Sigmoid colon (tissue), 7 donors: Measurements from ENCODE around the gene STPG3. TPM values are rescaled to one million over a fixed set of nuclear protein-coding genes. Genes with fewer than 3 reads are reported as not detected.

ENCODE experiments used
- DNase-seq: peaks from one replicate; pipeline ENCODE4 v3.0.0-alpha.2; 2019
- H3K27ac ChIP-seq, 4 donors: fragments of 200-600 bp; sonication (generic); one replicate each; pipeline ENCODE4 v1.5.1; 2016 to 2019; ENCODE audit warnings: mild to moderate bottlenecking in 1 of 4
- H3K27me3 ChIP-seq, 3 donors: fragments of 200-600 bp; sonication (generic); one replicate each; pipeline ENCODE4 v1.5.1; 2019; ENCODE audit warnings: mild to moderate bottlenecking in 1 of 3
- H3K36me3 ChIP-seq, 4 donors: fragments of 200-600 bp; sonication (generic); one replicate each; pipeline ENCODE4 v1.5.1; 2016 to 2019
- H3K4me1 ChIP-seq, 4 donors: fragments of 200-600 bp; sonication (generic); one replicate each; pipeline ENCODE4 v1.5.1; 2017 to 2019
- H3K4me3 ChIP-seq, 4 donors: fragments of 200-600 bp; sonication (generic); one replicate each; pipeline ENCODE4 v1.5.1; 2017 to 2019; ENCODE audit warnings: mild to moderate bottlenecking in 2 of 4, moderate library complexity in 1 of 4
- H3K9me3 ChIP-seq, 4 donors: fragments of 200-600 bp in 3 of 4; sonication (generic) in 3 of 4; one replicate each; pipeline versions ENCODE4 v1.5.1 to v1.6.1; 2013 to 2019
- CTCF ChIP-seq, 4 experiments: fragments of 450-650 bp in 3 of 4; fragments of 200-600 bp in 1 of 4; IDR thresholded peaks; one replicate each; pipeline ENCODE4 v1.5.1; 2016 to 2019; ENCODE audit warnings: antibody characterized with exemption in 4 of 4, mild to moderate bottlenecking in 3 of 4, moderate library complexity in 2 of 4
- EP300 ChIP-seq, 4 donors: sonication (generic); formaldehyde crosslinking; IDR thresholded peaks; one replicate each; pipeline ENCODE4 v1.6.1; 2017; ENCODE audit warnings: antibody characterized with exemption in 4 of 4
- POLR2A ChIP-seq, 2 donors: fragments of 450-650 bp; IDR thresholded peaks; one replicate each; pipeline ENCODE4 v1.6.1; 2016; ENCODE audit warnings: antibody characterized with exemption in 2 of 2, mild to moderate bottlenecking in 2 of 2, moderate library complexity in 2 of 2
- POLR2AphosphoS5 ChIP-seq, 4 donors: sonication (generic); formaldehyde crosslinking; IDR thresholded peaks; one replicate each; pipeline ENCODE4 v1.6.1; 2017; ENCODE audit warnings: antibody characterized with exemption in 4 of 4
- WGBS, 2 donors: extraction: QIAGEN DNeasy Blood & Tissue Kit; methylation state at CpG; one replicate each; pipeline ENCODE4 v1.1.7; 2013; 5-methylcytosine and 5-hydroxymethylcytosine counted together
- intact Hi-C: fragments of 100-400 bp; cut with DNase I; formaldehyde crosslinking; loops from one replicate; pipeline ENCODE4 v1.15.1; 2023
- polyA plus RNA-seq, 3 donors: library from polyadenylated mRNA; stranded (reverse); fragments of 200-250 nt; gene quantifications; one replicate each; pipeline ENCODE4 v1.2.3, GENCODE V29; 2013
- total RNA-seq, 4 donors: library from RNA; depleted of rRNA; stranded (reverse); fragments of >200 nt; gene quantifications; one replicate each; pipeline ENCODE4 v1.1.0, GENCODE V29; 2016
- donor health status: healthy with polysubstance abuse.
- donor health status: Bipolar disorder and iron deficiency.
- donor health status: healthy.

STPG3 gene
- total and polyA plus RNA-seq, 7 donors: not detected

DNA sequence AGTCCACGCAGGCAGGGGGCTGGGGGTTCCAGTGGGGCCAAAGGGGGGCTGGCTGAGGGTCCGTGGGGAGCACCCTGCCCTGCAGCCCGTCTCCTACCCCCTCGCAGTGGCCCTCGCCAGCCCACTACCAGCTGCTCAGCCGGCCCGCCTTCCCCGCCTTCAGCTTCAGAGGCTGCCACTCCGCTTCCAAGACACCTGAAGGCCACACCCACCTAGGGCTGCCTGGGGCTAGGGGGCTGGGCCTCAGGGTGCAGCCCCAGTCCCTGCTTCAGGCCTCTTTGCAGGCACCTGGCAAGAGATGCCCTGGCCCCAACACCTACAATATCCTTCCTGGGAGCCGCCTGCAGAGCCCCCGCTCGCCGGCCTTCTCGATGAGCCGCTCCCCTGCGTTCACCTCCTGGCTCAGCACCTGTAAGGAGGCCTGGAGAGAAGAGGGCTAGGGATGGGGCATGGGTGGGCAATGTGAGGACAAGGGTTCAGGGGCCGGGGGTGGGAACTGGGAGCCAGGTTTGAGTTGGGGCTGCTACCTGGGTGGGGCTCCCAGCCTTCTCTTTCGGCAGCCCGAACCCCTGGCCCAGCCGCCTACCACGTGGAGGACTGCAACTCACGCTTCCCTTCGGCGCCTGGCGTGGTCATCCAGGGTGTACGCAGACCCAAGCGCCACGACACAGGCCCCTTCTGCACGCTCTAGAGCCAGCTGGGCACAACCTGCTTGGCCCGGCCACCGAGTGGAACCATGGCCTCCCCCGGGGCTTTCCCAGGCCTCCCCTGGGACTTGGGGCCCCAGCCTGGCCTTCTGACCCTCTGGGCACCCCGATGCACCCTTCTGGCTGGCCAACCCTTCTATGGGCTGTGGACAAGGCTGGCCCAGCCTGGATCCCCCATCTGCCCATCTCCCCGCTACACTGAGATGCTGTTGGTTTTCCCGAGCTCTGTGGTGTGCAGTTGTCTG, 1.7 kb downstream of the STPG3 start:
- Histone ChIP-seq H3K4me1 (peaks cover 0 to 27% (median 26%) of the 10 kb centered on the region in 4 donors), H3K36me3 (peaks cover 0 to 16% (median 5%) of the 10 kb centered on the region in 4 donors), H3K27ac (no peak overlapping the region), H3K4me3 (no peak overlapping the region), H3K9me3 (no peaks in the 10 kb centered on the region), H3K27me3 (peaks cover 0 to 10% (median 6%) of the 10 kb centered on the region in 3 donors)
- WGBS, 2 donors: 64 to 78% methylated on average over 35 of the region's 35 CpGs
- intact Hi-C loops: loop anchor here (5.0 kb wide), 1 partner anchor 46 kb away; the partner anchor contains the start of genes NDOR1 and TMEM203
- no peak for DNase-seq
- TF ChIP-seq EP300 (IDR thresholded peaks at IDR 0.05) (no peak), POLR2AphosphoS5 (IDR thresholded peaks at IDR 0.05) (no peak), POLR2A (IDR thresholded peaks at IDR 0.05) (no peak), CTCF (IDR thresholded peaks at IDR 0.05) (no peak)

DNA sequence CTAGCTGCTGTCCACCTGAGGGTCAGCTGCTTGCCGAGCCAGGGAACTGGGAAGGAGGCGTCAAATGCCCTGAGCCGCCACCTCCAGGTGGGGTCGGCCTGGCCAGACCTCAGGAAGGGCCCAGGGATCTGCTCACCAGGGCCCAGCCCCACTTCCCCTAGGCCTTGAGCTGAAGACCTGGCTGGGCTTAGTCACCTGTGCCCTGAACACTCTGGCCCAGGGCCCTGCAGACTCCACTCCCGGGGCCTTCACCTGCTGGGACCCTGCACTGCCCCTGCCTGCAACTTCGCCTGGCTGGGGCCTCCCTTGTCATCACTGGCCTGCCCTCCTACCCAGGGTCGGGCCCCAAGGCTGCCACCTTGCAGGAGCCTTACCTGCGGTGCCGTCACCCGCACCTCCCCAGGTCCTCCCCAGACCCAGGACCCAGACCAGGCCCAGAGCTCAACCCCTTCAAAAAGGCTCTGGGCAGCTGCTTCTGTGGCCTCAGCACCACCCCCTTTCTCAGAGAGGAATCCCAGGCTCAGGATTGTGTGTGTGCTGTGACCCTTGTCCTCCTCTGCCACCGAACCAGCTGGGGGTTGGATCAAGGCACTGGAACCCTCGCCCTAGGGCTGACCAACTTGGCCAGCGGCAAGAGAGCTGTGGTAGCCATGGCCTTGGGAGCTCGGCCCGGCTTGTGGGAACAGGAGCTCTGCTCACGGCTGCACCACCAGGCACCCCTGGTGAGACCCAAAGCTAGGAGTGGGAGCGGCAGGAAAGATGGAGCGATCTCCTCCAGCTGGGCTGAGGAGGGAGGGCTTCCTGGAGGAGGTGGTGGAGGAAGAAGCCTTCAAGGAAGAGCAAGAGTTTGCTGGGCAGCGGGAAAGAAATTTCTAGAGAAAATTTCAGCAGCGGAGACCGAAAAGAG, 2.9 kb downstream of the STPG3 start:
- Histone ChIP-seq H3K27ac (peak overlapping the region; percentile 83 to 88 (median 86)), H3K4me3 (peak overlapping the region; percentile 72 to 87 (median 82)), H3K4me1 (peaks cover 0 to 27% (median 26%) of the 10 kb centered on the region in 4 donors), H3K36me3 (peaks cover 0 to 27% (median 9%) of the 10 kb centered on the region in 4 donors), H3K9me3 (no peaks in the 10 kb centered on the region), H3K27me3 (peaks cover 0 to 10% (median 6%) of the 10 kb centered on the region in 3 donors)
- intact Hi-C loops: loop anchor here (2.0 to 5.0 kb wide), 2 partner anchors 13 to 47 kb away; partner anchors contain the start of genes NDOR1, TMEM203 and TUBB4B
- no peak for TF ChIP-seq POLR2AphosphoS5 (IDR thresholded peaks at IDR 0.05)
- TF ChIP-seq CTCF (IDR thresholded peaks at IDR 0.05): no peak
- TF ChIP-seq POLR2A (IDR thresholded peaks at IDR 0.05): no peak
- TF ChIP-seq EP300 (IDR thresholded peaks at IDR 0.05): no peak
- no peak for DNase-seq
- WGBS, 2 donors: 33 to 71% methylated on average over 21 of the region's 21 CpGs

DNA sequence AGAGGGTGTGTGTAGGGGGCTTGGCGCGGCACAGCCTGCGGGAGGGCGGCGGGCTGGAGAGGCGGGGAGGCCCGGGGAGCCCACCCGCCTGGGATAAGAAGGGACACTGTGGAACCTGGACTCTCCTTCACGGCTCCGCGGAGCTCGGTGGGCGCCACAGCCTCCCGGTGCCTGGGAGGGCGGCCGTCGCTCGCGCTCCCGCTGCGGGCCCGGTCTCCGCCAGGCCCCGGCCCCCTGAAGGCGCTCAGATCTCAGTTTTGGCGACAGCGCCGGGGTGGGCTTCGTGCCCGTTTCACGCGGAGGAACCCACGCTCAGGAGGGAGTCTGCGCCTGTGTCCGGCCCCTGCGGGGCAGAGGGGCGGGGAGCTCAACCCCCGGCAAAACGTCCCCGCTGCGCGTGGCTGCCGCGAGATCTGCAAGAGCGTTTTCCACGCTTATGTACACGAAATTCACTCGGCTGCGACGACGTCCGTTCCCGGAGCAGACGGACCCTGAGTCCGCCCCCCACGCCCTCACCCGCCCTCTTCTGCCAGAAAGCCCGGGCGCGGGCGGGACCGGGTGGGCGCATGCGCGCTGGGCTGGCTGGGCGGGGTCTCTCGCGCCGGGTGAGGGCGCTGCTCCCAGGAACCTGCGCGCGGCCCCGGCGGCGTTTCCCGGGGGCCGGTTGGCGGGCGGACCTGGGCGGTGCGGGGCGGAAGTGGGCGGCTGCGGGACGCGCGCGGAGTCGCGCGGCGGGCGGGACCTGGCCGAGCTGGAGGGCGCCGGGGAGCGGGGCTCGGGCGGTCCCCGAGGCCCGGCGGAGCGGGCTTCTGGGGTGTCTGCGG, 3.8 kb downstream of the STPG3 start, which contains the start of gene NELFB:
Gene NELFB, plus strand, starts transcription at position 704 of the 824 bp plus-strand sequence.
- peak within 1 kb of the TSS; percentile 81 to 95 (median 84) for H3K4me3 ChIP-seq
- H3K27ac ChIP-seq: peak within 1 kb of the TSS; percentile 83 to 88 (median 86)
- DNase-seq: peak; percentile 95
- H3K9me3 ChIP-seq: no peaks in the 10 kb centered on the region
- intact Hi-C loops: loop anchor here (2.0 to 5.0 kb wide), 2 partner anchors 14 to 48 kb away; partner anchors contain the start of genes NDOR1, TMEM203 and TUBB4B
- WGBS, 2 donors: 1 to 2% methylated on average over 105 of the region's 105 CpGs
- no peak for TF ChIP-seq EP300 (IDR thresholded peaks at IDR 0.05)
- no peak for TF ChIP-seq CTCF (IDR thresholded peaks at IDR 0.05)
- peak; percentile 68 to 83 (median 77) for TF ChIP-seq POLR2AphosphoS5 (IDR thresholded peaks at IDR 0.05)
- TF ChIP-seq POLR2A (IDR thresholded peaks at IDR 0.05): peak in 1 of 2 donors; percentile 48
- H3K27me3 ChIP-seq: peaks cover 0 to 10% (median 6%) of the 10 kb centered on the region in 3 donors
- H3K4me1 ChIP-seq: peaks cover 0 to 27% (median 26%) of the 10 kb centered on the region in 4 donors
- peaks cover 0 to 31% (median 12%) of the 10 kb centered on the region in 4 donors for H3K36me3 ChIP-seq
